ENCODE data around the gene TPM1.

The TPM1 gene

DNA sequence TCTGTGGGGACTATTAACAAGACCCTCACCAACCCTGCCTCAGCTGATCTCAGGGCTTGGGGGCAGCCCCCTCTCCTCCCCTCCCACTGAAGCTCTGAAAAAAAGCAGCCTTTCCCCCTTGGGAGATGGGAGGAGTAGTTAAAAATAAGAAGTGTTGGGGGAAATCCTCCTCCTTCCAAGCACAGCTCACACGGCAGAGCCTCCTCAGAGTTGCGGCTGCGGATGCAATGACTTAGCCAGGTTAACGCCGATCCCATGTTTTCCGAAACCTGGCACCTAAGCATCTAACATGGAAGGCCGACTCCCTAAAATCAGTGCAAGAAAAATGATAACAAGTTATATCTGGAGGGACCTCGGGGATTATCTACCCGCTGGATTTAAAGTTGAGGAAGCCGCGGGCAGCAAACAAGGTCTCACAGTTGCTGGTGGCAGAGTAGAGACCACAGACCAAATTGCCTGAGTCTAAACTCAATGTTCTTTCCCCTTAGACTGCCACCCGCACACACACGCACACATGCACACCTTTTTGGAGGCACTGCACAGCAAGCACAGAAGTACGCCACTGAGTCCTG lies 1.1 kb upstream of the TPM1 start:
- no peak for DNase-seq (ENCODE audit: low spot score)

- DNase-seq (ENCODE audit: low spot score) = no peak
Measured at GRCh38 chr15:63042877-63043334, 359 bp downstream of the TPM1 start.

- no peak for DNase-seq (ENCODE audit: low spot score)
Measured at GRCh38 chr15:63043335-63044076, 959 bp downstream of the TPM1 start.

- DNase-seq (ENCODE audit: low spot score) = no peak
Measured at GRCh38 chr15:63044077-63044644, 1.6 kb downstream of the TPM1 start.

GRCh38 chr15:63044645-63045464 lies 2.3 kb downstream of the TPM1 start:
- DNase-seq (ENCODE audit: low spot score) = no peak

GRCh38 chr15:63045465-63045840 lies 2.9 kb downstream of the TPM1 start:
- DNase-seq (ENCODE audit: low spot score) = no peak

DNA sequence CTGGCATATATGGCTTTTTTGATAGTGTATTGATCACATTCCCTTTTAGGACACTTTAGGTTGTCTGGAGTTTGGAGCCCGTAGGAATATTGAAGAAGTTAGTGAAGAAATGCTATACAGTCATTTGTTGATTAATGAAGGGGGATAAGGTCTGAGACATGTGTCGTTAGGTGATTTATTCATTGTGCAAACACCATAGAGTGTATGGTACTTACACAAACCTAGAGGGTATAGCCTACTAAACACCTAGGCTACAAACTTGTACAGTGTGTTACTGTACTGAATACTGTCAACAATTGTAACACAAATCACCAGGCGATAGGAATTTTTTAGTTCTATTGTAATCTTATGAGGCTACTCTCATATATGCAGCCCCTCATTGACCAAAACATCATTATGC lies 3.3 kb downstream of the TPM1 start:
- DNase-seq (ENCODE audit: low spot score) = no peak

DNA sequence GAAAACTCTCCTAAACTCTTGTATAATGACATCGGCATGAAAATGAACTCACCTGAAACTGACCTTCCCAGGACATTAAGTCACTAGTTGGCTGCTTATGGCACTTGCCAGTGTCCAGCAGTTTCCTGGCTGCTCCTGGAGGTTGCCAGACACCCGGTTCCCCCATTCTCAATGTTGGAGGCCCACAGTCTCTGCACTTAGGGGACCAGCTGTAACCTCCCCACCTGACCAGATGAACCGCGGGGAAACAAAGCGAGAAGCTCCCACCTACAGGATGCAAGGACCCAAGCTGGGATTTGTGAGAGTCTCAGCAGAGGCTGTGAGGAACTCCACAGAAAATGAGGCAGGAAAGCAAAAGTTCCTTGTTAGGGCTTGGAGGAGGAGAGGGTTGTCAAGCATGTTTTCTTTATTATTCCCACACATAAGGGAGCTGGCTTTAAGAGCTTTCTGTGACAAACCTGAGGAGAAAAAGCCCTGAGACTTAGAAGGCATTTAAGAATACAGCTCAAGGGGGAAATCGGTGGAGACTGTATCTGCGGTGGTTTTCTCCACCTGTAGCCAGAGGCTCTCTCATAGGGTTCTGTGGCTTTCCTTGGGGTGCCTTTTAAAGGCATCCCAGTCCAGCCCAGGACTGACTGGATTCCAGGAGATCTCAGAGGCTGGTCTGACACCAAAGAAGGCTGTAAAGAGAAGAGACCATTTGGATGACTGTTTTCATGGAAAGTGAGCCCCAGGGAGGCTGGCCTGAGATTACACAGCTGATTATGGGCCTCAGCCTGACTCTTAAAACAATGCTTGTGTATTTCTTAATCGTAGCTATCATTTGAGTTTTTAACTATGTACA lies 4.6 kb downstream of the TPM1 start:
- no peak for DNase-seq (ENCODE audit: low spot score)

- DNase-seq (ENCODE audit: low spot score) = no peak
Measured at GRCh38 chr15:63047792-63048114, 5.2 kb downstream of the TPM1 start.

DNA sequence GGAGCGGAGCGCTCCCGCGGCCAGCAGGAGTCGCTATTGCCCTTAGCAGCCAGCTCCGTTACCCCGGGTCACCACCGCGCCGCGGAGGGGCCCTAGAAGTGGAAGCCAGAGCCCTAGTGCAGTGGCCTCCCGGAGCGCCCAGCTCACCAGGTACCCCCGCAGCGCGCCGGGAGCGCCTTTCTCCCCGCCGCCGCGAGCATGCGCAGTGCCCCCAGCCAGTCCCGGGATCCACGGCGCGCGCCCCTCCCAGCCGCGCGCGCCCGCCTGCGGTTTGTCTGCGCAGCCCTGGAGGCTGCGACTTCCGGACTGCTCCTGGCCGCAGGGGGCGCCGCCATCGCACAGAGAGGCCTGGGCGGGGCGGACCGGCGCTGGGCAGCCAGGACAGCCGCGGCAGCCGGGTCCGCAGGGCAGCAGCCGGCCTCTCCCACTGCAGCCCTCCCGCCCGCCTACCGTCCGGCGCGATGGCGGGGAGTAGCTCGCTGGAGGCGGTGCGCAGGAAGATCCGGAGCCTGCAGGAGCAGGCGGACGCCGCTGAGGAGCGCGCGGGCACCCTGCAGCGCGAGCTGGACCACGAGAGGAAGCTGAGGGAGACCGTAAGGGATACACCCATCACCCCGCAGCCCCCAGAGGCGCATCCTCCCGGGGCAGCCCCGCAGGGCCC lies 5.7 kb downstream of the TPM1 start:
- DNase-seq (ENCODE audit: low spot score) = peak; percentile 86

DNA sequence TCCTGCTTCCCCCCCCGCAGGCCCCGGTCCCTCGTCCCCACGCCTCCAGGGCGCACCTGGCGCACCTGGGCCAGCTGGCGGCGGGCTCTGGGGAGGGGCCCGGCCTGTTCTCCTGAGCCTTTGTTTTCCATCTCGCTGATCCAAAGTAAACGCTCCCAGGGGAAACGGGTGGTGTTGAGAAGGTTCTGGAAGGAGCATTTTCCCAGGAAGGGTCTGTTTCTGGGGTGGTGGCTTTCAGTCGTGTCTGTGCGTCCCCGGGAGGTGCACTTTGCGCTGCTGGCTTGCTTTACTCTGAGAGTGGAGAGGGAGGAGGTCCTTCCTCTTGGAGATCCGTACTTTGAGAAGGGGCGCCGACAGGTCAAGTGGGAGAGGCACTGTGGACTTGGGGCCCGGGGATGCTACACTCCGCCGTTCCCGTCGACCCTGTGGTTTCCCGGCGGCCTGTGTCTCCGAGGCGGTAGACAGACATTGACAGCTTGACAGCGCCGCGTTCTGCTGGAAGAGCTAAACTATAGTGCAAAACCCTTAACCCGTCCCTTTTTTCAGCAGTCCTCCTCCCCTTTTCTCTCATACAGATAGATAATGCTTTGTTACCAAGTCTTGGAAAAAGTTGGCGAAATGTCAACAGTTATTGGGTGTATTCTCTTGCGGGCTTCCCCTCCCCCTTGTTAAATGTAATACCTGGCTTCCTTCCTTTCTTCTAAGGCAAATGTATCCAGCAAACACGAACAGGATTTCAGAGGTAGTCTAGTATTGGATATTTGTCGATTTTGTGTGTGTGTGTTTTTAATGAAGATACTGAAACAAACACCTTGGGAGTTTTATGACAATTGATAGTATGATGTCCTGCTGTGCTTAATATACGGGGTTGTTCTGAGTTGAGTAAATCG lies 6.5 kb downstream of the TPM1 start:
- DNase-seq (ENCODE audit: low spot score) = peak; percentile 26

GRCh38 chr15:63049783-63050371 lies 7.3 kb downstream of the TPM1 start:
- DNase-seq (ENCODE audit: low spot score) = no peak

DNA sequence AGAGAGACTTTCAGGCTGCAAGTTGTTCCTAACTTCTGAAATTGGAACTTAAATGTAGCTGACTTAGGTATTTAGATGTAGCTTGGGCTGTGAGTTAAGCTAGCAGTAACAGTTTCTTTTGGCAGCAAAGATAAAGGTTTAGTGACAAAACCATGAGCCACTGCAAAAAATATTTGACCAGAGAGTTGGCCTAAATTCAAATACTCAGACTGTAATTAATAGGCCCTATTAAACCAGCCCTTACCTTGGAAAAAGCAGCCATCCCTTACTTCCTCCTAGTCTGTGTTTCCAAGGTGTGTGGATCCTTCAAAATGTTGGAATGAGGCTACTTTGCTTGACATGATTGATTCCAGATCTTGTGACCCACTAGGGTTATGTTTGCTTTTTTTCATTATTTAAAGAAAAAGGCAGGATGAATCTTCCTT lies 8.2 kb downstream of the TPM1 start:
- no peak for DNase-seq (ENCODE audit: low spot score)

- no peak for DNase-seq (ENCODE audit: low spot score)
Measured at GRCh38 chr15:63051156-63052066, 8.9 kb downstream of the TPM1 start.

DNA sequence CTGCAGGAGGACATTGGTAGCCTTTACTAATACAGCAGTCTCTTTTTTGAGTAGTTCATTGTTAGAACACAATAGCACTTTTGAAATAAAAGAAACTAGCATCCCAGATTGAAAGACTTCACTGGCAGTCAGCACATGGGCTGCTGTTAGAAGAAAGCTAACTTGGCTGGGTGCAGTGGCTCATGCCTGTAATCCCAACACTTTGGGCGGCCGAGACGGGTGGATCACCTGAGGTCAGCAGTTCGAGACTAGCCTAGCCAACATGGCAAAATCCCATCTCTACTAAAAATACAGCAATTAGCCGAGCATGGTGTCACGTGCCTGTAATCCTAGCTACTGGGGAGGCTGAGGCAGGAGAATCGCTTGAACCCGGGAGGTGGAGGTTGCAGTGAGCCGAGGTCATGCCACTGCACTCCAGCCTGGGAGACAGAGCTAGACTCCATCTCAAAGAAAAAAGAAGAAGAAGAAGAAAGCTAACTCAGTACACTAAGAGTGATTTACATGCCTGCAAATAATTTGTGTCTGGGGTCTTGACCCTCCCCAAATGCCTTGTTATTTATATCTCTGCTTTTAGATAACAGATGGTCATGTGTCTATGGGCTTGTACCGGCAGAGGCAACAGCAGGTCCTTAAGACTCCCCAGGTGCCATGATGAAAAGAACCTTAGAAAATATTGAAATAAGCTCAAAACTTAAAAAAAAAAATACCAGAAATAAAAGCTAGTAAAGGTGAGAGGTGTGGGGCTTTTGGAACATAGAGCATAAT lies 9.7 kb downstream of the TPM1 start:
- DNase-seq (ENCODE audit: low spot score) = no peak

- DNase-seq (ENCODE audit: low spot score) = no peak
Measured at GRCh38 chr15:63052961-63053698, 10.6 kb downstream of the TPM1 start.

GRCh38 chr15:63054281-63054683 lies 11.7 kb downstream of the TPM1 start:
- DNase-seq (ENCODE audit: low spot score) = no peak

All from CD4-positive, alpha-beta T cell treated with Interleukin-2 at 100 ng/mL for 4 hours (primary cell).